Dedifferentiated amniotic fluid mesenchymal stem cell (primary cell): ENCODE data around the gene LARP1B.
"Not testable (repeated sequence)": the region's sequence is repeated elsewhere in the genome, so short reads cannot be mapped to it uniquely, and the experiment has no call there.

ENCODE experiments used
- DNase-seq: peaks from one replicate; pipeline ENCODE4 v3.0.0-alpha.2; 2016; ENCODE audit errors: extremely low spot score

The LARP1B gene

GRCh38 chr4:128135391-128135790 is 74.3 kb downstream of the LARP1B start:
- DNase-seq, result no peak

GRCh38 chr4:128141866-128142265 is 80.8 kb downstream of the LARP1B start:
- DNase-seq, result no peak

GRCh38 chr4:128145727-128146126 is 84.6 kb downstream of the LARP1B start:
- DNase-seq, result no peak

DNA sequence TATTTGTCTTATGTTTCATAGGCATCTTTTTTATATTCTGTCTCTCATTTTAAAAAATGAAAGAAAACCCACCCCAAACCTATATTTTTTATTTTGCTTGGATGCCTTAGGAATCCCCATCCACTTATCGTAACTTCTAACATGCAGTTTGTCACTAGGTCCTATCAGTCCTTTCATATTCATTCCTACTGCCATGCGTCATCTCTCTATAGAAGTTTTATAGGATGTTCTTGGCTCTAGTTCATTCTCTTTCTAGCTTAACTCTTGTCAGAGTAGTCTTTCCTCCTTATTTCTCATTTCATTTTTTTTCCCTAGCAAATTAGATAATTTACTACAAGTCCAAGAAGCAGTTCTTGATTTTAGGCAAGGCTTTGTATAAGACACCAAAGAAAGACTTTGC is 92.7 kb downstream of the LARP1B start:
- no peak for DNase-seq

- no peak for DNase-seq
Measured at GRCh38 chr4:128155231-128155855, 94.2 kb downstream of the LARP1B start.

DNA sequence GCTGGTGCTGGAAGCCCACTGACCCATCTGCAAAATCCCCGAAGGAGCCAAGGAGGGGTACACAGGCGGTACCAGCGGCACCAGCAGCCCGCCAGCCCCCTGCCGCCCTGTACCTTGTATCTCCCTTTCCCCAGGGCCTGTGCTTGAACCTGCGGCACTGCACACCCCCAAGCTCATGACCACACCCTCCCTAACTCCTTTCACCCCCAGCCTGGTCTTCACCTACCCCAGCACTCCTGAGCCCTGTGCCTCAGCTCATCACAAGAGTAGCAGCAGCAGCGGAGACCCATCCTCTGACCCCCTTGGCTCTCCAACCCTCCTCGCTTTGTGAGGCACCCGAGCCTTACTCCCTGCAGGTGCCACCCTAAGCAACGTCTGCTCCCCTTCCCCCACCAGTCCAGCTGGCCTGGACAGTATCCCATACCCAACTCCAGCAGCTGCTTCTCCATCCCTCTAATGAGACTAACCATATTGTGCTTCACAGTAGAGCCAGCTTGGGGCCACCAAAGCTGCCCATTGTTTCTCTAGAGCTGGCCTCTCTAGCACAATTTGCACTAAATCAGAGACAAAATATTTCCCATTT is 94.9 kb downstream of the LARP1B start:
- DNase-seq, result no peak

DNA sequence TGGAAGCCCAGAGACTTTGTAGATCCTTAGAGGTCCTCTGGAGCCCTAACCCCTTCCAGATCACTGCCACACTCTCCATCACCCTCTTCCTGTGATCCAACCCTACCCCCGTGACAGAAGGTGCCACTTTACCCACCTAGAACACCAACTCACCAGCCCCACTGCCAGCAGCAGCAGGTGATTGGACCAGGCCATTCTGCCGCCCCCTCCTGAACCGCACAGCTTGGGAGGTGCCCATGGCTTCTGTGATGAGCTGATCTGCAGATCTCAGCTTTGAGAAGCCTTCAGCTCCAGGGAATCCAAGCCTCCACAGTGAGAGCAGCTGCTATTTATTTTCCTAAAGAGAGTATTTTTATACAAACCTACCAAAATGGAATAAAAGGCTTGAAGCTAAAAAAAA is 95.4 kb downstream of the LARP1B start:
- DNase-seq, result not testable (repeated sequence)

DNA sequence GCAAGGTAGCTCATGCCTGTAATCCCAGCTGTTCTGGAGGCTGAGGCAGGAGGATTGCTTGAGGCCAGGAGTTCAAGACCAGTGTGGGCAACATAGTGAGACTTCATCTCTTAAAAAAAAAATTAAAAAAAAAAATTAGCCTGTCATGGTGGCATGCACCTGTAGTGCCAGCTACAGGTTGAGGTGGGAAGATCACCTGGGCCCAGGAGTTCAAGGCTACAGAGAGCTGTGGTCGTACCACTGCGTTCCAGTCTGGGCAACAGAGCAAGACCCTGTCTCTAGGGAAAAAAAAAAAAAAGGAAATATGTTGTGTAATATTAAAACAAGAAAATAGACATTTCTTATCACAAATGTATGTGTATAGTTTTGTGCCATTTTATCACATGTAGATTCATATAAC is 97.8 kb downstream of the LARP1B start:
- DNase-seq, result no peak

DNA sequence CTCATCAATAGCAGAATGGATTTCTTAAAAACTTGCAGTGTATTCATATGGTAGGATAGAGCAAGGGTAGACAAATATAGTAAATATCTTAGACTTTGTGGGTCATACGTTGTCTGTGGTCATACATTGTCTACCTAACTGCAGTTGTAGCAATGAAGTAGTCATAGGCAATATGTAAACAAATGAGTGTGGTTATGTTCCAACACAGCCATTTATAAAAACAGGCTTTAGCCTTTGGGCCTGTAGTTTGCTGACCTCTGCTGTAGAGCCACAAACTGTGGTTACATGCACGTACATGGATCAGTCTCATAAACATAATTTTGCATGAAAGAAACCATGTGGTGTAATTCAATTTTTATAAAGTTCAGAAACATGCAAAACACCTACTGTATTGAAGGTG is 98.9 kb downstream of the LARP1B start:
- no peak for DNase-seq

DNA sequence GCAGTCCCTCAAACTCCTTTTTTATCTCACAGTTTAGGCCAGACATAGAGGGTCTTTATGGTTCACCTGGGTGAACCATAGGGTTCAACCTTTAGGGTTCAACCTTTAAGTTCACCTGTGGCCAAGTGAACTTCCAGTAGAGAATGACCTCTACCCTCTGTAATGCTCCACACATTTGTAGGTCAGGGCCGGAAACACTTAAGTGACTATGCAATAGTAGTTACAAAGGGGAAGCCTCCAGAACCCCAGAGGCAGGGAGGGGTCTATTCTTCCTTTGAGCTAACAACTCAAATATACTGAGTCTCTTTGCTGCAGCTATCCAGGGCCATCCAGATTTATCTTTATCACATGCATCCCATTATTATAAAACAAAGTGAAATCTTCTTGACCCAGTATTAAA is 100.0 kb downstream of the LARP1B start:
- no peak for DNase-seq

- peak; percentile 42 for DNase-seq
Measured at GRCh38 chr4:128162434-128162833, 101.3 kb downstream of the LARP1B start.

DNA sequence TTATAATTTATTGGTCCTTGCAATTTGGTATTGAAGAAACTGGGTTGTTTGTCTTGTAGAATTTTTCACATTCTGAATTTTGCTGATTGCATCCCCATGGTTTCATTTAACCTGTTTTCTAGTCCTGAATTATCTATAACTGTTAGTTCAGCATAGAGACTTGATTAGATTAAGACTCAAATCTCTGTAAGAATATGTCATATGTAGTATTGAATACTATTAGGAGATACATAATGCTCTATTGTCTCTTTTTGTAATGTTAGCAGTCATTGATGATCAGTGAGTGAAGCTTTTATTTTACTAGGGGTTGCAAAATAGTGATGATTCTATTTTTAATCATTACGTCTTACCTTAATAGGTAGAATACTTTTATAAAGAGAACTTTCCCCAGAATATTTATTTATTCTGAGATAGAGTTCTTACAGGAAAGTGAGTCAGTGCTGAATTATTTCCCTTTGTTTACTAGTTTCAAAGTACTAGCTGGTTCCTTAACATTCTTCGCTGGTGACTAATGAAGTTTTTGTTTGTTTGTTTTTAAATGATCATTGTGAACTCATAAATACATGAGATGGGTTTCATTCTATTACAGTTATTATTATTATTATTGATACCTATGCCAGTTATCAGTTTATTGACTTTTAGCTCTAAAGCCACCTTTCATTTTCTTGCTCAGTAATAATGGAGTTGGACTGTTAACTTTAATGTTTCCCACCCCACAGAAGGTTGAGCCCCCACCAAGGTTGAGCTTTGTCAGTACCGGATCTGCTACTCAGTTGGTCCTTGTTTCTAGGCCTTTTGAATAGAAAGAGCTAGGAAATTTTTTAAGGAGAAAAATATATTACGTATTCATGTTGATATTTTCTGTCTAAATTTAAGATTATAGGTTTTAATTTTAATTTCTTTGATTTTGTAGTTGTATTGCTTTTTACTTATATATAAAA is 102.3 kb downstream of the LARP1B start:
- DNase-seq, result peak; percentile 67

- DNase-seq, result no peak
Measured at GRCh38 chr4:128166982-128167381, 105.9 kb downstream of the LARP1B start.

GRCh38 chr4:128168701-128169100 is 107.6 kb downstream of the LARP1B start:
- no peak for DNase-seq

GRCh38 chr4:128169245-128169644 is 108.1 kb downstream of the LARP1B start:
- DNase-seq, result no peak

DNA sequence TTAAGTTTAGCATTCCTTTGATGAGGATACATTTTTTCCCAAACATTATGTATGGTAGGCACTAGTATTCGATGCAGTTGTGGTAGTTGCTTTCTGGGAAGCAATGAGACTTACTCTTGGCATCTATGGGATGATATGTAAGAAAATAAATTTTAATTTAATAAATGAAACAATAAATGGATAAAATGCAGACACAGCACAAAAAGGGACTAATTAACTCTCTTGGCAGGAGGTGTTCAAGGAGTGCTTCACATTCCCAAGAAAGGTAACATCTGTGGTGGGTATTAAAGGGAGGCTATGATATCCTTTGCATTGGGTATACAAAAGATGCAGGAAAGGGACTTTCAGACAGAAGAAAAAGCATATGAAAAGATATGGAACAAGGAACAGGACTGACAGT is 115.5 kb downstream of the LARP1B start:
- no peak for DNase-seq

- DNase-seq, result no peak
Measured at GRCh38 chr4:128177498-128177897, 116.4 kb downstream of the LARP1B start.

DNA sequence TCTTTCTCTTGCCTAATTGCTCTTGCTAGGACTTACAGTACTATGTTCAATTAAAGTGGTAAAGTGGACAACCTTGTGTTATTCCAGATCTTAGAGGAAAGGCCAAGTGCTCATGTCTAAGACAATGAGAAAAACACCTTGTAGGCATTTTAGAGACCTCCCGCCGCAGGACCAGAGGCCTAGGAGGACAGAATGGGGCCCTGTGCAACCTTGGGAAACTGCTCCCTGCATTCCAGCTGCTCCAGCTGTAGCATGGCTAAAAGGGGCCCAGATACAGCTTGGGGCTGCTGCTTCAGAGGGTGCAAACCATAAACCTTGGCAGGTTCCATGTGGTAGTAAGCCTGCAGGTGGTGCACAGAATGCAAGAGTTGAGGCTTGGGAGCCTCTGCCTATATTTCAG is 125.5 kb downstream of the LARP1B start:
- DNase-seq, result no peak

DNA sequence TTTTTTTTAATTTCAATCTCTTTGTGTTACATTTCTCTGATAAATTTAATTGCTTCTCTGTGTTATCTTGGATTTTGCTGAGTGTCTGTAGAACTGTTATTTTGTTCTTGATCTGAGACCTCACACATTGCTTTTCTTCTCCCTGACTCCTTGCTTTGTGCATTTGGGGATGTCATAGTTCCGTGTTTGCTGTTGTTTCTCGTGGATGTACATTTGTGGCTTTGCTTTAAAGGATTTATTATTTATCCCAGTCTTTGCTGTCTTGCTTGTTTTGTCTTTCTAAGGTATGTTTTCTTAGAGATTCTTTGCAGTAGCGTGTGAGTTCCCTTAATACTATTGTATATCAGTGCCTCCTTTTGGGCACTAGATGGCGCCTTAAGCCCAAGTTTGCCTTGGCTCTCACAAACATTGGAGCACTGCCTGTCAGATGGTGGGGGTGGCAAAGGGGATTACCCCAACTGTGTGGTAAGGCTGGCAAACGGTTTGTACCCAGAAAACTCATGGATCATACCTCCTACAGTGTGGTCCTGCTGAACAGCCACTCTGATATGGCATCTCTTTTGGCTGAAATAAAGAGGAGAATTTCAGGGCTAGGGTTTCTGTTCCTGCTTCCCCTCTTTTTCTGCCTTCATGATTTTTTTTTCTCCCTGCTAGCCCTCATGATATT is 130.1 kb downstream of the LARP1B start:
- peak; percentile 73 for DNase-seq

DNA sequence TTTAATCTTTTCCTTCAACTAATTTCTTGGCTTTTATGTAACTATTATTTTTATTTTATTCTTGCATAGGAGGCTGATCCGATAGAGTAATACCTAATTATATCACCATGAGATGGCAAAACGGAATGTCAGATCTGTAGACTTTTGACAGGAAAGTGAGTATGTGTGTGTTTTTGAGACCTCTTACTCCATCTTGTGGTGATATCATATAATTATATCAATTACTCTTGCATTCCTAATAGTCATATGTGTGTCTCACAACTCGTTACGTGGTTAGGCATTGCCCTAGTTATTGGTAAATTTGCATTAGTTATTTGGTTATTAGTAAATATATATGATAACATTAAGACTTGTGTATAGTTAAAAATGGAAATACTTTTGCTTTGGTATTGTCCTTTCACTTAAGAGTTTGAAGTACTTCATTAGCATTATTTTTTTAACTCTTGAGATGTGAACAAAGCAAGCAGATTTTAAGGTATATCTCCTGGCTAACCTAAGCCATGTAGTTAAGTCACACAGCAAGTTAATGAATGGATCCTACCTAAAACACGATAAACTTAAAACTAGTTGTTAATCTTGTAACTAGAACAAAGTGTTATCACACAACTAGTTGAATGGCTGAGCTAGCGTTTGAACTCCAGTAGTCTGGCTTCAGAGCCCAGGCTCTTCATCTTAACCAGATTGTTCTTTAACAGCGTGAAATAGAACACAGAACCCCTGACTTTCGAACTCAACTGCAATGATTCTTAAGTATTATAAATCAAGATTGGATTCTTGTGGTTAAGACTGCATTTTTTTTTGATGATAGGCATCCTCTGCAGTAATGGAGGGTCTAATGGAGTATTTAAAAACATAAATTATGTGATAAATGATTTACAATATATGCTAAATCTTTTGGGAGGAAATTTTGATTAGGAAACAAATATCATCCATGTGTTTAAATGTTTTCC is 159.4 kb downstream of the LARP1B start:
- DNase-seq, result peak; percentile 58

GRCh38 chr4:128221586-128221985 is 160.5 kb downstream of the LARP1B start:
- no peak for DNase-seq
